IMR-90 (cell line): ENCODE data around the gene C1orf105. TPM values are rescaled to one million over a fixed set of nuclear protein-coding genes. Genes with fewer than 3 reads are reported as not detected.
"Not testable (repeated sequence)": the region's sequence is repeated elsewhere in the genome, so short reads cannot be mapped to it uniquely, and the experiment has no call there.

ENCODE experiments used
- ATAC-seq: fragments of 200-7000 bp; cut with Tn5 transposase; 2 replicates; pipeline ENCODE4 v1.9.1; 2020; ENCODE audit warnings: low read depth, mild to moderate bottlenecking, moderate library complexity
- BruUV-seq: library from RNA; stranded (reverse); fragments of 400-500 nt; replicated peaks from 2 replicates; lab custom pipeline; 2021; lab: Mats Ljungman, UMichigan
- CTCF ChIA-PET: fragments of 300-600 bp; formaldehyde crosslinking; extraction: SDS; loops from one replicate; lab custom pipeline; 2021; ENCODE audit warnings: antibody characterized with exemption; lab: Yijun Ruan, JAX
- POLR2A ChIA-PET: fragments of 300-600 bp; sonication (Branson Sonifier 250); formaldehyde crosslinking; loops from one replicate; lab custom pipeline; 2022; ENCODE audit warnings: antibody characterized with exemption; ENCODE audit not compliant: unreplicated experiment; lab: Charles Lee
- DNase-seq: peaks from one replicate; pipeline ENCODE4 v3.0.0; 2013
- H2AFZ ChIP-seq: replicated peaks from 2 replicates; pipeline ENCODE3; 2013; ENCODE audit warnings: low read length, mild to moderate bottlenecking; ENCODE audit not compliant: poor library complexity
- H2AK5ac ChIP-seq: 2 replicates; pipeline ENCODE4 v1.6.1; 2013; ENCODE audit warnings: low read depth, low read length, inconsistent platforms
- H2AK9ac ChIP-seq: replicated peaks from 2 replicates; pipeline ENCODE3; 2013; ENCODE audit warnings: mild to moderate bottlenecking, low read depth, low read length, moderate library complexity; ENCODE audit not compliant: poor library complexity
- H2BK120ac ChIP-seq: 2 replicates; pipeline ENCODE4 v1.6.1; 2013; ENCODE audit warnings: low read depth, low read length, inconsistent platforms
- H2BK15ac ChIP-seq: 3 replicates; pipeline ENCODE4 v1.6.1; 2013; ENCODE audit warnings: low read depth, low read length, inconsistent platforms
- H2BK20ac ChIP-seq: 2 replicates; pipeline ENCODE4 v1.6.1; 2013; ENCODE audit warnings: low read depth, mild to moderate bottlenecking, inconsistent platforms, low read length, moderate library complexity
- H2BK5ac ChIP-seq: 2 replicates; pipeline ENCODE4 v1.6.1; 2013; ENCODE audit warnings: mild to moderate bottlenecking, low read depth, low read length, inconsistent platforms; ENCODE audit not compliant: poor library complexity, severe bottlenecking
- H3K14ac ChIP-seq: replicated peaks from 2 replicates; pipeline ENCODE4 v1.6.1; 2013; ENCODE audit warnings: low read depth, low read length, inconsistent platforms
- H3K18ac ChIP-seq: 2 replicates; pipeline ENCODE4 v1.6.1; 2013; ENCODE audit warnings: low read depth, low read length, control low read depth
- H3K23ac ChIP-seq: 2 replicates; pipeline ENCODE4 v1.6.1; 2013; ENCODE audit warnings: low read depth, low read length, inconsistent platforms
- H3K27ac ChIP-seq: 2 replicates; pipeline ENCODE4 v1.5.1; 2013; ENCODE audit warnings: mild to moderate bottlenecking, control low read depth, low read length; ENCODE audit not compliant: insufficient read depth
- H3K27me3 ChIP-seq: 2 replicates; pipeline ENCODE4 v1.6.1; 2013; ENCODE audit warnings: low read length; ENCODE audit not compliant: control insufficient read depth, insufficient read depth
- H3K36me3 ChIP-seq: 2 replicates; pipeline ENCODE4 v1.6.1; 2013; ENCODE audit warnings: low read length, mixed read lengths; ENCODE audit not compliant: control insufficient read depth, insufficient read depth
- H3K4ac ChIP-seq: 2 replicates; pipeline ENCODE4 v1.6.1; 2013; ENCODE audit warnings: low read depth, low read length, inconsistent platforms
- H3K4me1 ChIP-seq: 2 replicates; pipeline ENCODE4 v1.6.1; 2013; ENCODE audit warnings: low read length, mixed read lengths; ENCODE audit not compliant: control insufficient read depth, insufficient read depth
- H3K4me2 ChIP-seq: 2 replicates; pipeline ENCODE4 v1.6.1; 2013; ENCODE audit warnings: low read depth, mild to moderate bottlenecking, control low read depth, low read length, moderate library complexity
- H3K4me3 ChIP-seq: 2 replicates; pipeline ENCODE4 v1.5.1; 2013; ENCODE audit warnings: low read depth, mild to moderate bottlenecking, control low read depth, low read length, moderate library complexity; ENCODE audit not compliant: insufficient read depth
- H3K56ac ChIP-seq: 2 replicates; pipeline ENCODE4 v1.6.1; 2013; ENCODE audit warnings: low read length, inconsistent platforms; ENCODE audit not compliant: insufficient read depth; ENCODE audit errors: extremely low read depth
- H3K79me1 ChIP-seq, 2 experiments: 2 replicates each; pipeline ENCODE4 v1.6.1; 2013; ENCODE audit warnings: low read length in 2 of 2, inconsistent platforms in 1 of 2, low read depth in 1 of 2
- H3K9ac ChIP-seq: 2 replicates; pipeline ENCODE4 v1.6.1; 2013; ENCODE audit warnings: low read depth, low read length, control low read depth
- H3K9me1 ChIP-seq: 2 replicates; pipeline ENCODE4 v1.6.1; 2013; ENCODE audit warnings: low read length, inconsistent platforms; ENCODE audit not compliant: insufficient read depth
- H3K9me3 ChIP-seq: 2 replicates; pipeline ENCODE4 v1.6.1; 2013; ENCODE audit warnings: low read length; ENCODE audit not compliant: control insufficient read depth, insufficient read depth
- H4K20me1 ChIP-seq: 2 replicates; pipeline ENCODE4 v1.6.1; 2013; ENCODE audit warnings: low read length, inconsistent platforms; ENCODE audit not compliant: insufficient read depth
- H4K5ac ChIP-seq: 2 replicates; pipeline ENCODE4 v1.6.1; 2013; ENCODE audit warnings: mild to moderate bottlenecking, low read depth, low read length, control low read depth
- H4K8ac ChIP-seq, 2 experiments: 2 replicates each; pipeline ENCODE4 v1.6.1; 2013; ENCODE audit warnings: low read depth in 2 of 2, low read length in 2 of 2, control low read depth in 1 of 2, inconsistent platforms in 1 of 2
- H4K91ac ChIP-seq: 2 replicates; pipeline ENCODE4 v1.6.1; 2013; ENCODE audit warnings: low read depth, low read length, inconsistent platforms; ENCODE audit not compliant: insufficient read depth
- BHLHE40 ChIP-seq: fragments of 150-350 bp; IDR thresholded peaks from 2 replicates; pipeline ENCODE4 v1.6.1; 2016; ENCODE audit warnings: mild to moderate bottlenecking, low read depth, low read length
- MXI1 ChIP-seq: IDR thresholded peaks from 2 replicates; pipeline ENCODE4 v1.6.1; 2012; ENCODE audit warnings: low read depth, mild to moderate bottlenecking, low read length, moderate library complexity, borderline replicate concordance
- NFE2L2 ChIP-seq: fragments of 150-350 bp; IDR thresholded peaks from 2 replicates; pipeline ENCODE4 v1.6.1; 2016; ENCODE audit warnings: low read depth, mild to moderate bottlenecking, low read length
- RAD21 ChIP-seq: IDR thresholded peaks from 2 replicates; pipeline ENCODE4 v1.6.1; 2012; ENCODE audit warnings: low read length, improper control_type of control experiment
- RCOR1 ChIP-seq: IDR thresholded peaks from 2 replicates; pipeline ENCODE4 v1.6.1; 2012; ENCODE audit warnings: mild to moderate bottlenecking, low read length, improper control_type of control experiment; ENCODE audit not compliant: insufficient replicate concordance
- RFX5 ChIP-seq: IDR thresholded peaks from 2 replicates; pipeline ENCODE4 v1.8.0; 2012; ENCODE audit warnings: low read depth, mild to moderate bottlenecking, low read length, moderate library complexity
- WGBS, 2 experiments: methylation state at CpG; one replicate each; pipeline versions ENCODE4 v1.1.5 to v1.1.7; 2013; ENCODE audit warnings: missing lambda C conversion rate in 2 of 2; ENCODE audit not compliant: insufficient read length in 1 of 2; ENCODE audit errors: extremely low coverage in 2 of 2; 5-methylcytosine and 5-hydroxymethylcytosine counted together
- dilution Hi-C: fragments of 300-500 bp; cut with HindIII; formaldehyde crosslinking; loops from one replicate; pipeline ENCODE4 v1.14.3; 2018; ENCODE audit warnings: low sequenced_read_pairs; ENCODE audit not compliant: unreplicated experiment
- in situ Hi-C: fragments of 300-500 bp; cut with MboI; formaldehyde crosslinking; loops from 3 replicates; pipeline ENCODE4 v1.14.3; 2019; ENCODE audit warnings: low sequenced_read_pairs, inconsistent platforms, mixed read lengths
- intact Hi-C: fragments of 100-400 bp; cut with micrococcal nuclease; formaldehyde crosslinking; loops from 2 replicates; pipeline ENCODE4 v1.10.0; 2022
- polyA plus RNA-seq, 3 experiments: library from polyadenylated mRNA; depleted of rRNA; stranded (reverse); fragments of >200 nt; gene quantifications; 2 replicates each; pipeline ENCODE4 v1.2.3, GENCODE V29; 2012; ENCODE audit warnings: low replicate concordance in 1 of 3
- total RNA-seq: library from RNA; depleted of rRNA; stranded (reverse); fragments of >200 nt; gene quantifications from 2 replicates; pipeline ENCODE4 v1.2.3, GENCODE V29; 2012
- TF ChIP-seq, protein P1 (sequence below): fragments of 150-350 bp; IDR thresholded peaks from 2 replicates; pipeline ENCODE4 v1.6.1; 2016; ENCODE audit warnings: low read depth, mild to moderate bottlenecking, low read length, moderate library complexity, borderline replicate concordance

The C1orf105 gene
- total and polyA plus RNA-seq, 2 of the 4 experiments (the other 2 are of a cell fraction): not detected

DNA sequence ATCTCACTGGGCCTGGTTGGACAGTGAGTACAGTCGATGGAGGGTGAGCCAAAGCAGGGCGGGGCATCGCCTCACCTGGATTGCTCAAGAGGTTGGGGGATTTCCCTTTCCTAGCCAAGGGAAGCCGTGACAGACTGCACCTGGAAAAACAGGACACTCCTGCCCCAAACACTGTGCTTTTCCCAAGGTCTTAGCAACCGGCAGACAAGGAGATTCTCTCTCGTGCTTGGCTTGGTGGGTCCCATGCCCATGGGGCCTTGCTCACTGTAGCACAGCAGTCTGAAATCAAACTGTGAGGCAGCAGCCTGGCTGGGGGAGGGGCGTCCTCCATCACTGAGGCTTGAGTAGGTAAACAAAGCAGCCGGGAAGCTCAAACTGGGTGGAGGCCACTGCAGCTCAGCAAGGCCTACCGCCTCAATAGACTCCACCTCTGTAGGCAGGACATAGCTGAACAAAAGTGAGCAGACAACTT is 11.3 kb downstream of the C1orf105 start:
- dilution Hi-C loops: no loop called here

DNA sequence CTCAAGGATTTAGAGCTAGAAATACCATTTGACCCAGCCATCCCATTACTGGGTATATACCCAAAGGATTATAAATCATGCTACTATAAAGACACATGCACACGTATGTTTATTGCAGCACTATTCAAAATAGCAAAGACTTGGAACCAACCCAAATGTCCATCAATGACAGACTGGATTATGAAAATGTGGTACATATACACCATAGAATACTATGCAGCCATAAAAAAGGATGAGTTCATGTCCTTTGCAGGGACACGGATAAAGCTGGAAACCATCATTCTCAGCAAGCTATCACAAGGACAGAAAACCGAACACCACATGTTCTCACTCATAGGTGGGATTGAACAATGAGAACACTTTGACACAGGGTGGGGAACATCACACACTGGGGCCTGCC is 16.7 kb downstream of the C1orf105 start:
- H3K18ac ChIP-seq, H3K27ac ChIP-seq, H3K4ac ChIP-seq, H3K14ac ChIP-seq, H3K9ac ChIP-seq, dilution Hi-C loops, H3K4me1 ChIP-seq, H3K4me2 ChIP-seq, H4K8ac ChIP-seq, DNase-seq, BruUV-seq, H4K91ac ChIP-seq, H2BK15ac ChIP-seq, H2BK20ac ChIP-seq, H4K5ac ChIP-seq, H2BK120ac ChIP-seq, intact Hi-C loops, H3K4me3 ChIP-seq, H2BK5ac ChIP-seq, H3K27me3 ChIP-seq, H3K36me3 ChIP-seq, H3K9me3 ChIP-seq, ATAC-seq, H3K23ac ChIP-seq, in situ Hi-C loops, H2AK9ac ChIP-seq, H4K20me1 ChIP-seq, H3K9me1 ChIP-seq, H3K56ac ChIP-seq, H2AK5ac ChIP-seq, H2AFZ ChIP-seq, POLR2A ChIA-PET: not testable (repeated sequence)
- H3K79me1 ChIP-seq: peaks cover 23 to 28% of the 10 kb centered on the region in 2 experiments
- CTCF ChIA-PET: interaction anchor here (1.3 kb wide), 1 partner anchor 636 kb away, joined by 3 read pairs; no protein-coding TSS in a partner anchor
- no CpG with 5 or more reads among the region's 3 CpGs for WGBS, 2 experiments

More for the DNA sequence above, 11.3 kb downstream of the C1orf105 start:
- Histone ChIP-seq H3K4ac (no peak overlapping the region), H3K18ac (no peak overlapping the region), H2AFZ (no peak overlapping the region), H3K4me2 (no peak overlapping the region), H3K27me3 (no peaks in the 10 kb centered on the region), H3K4me3 (no peak overlapping the region), H3K14ac (no peak overlapping the region), H3K9ac (no peak overlapping the region), H2BK5ac (no peak overlapping the region), H2BK20ac (no peak overlapping the region), H3K56ac (no peak overlapping the region), H4K8ac (no peak overlapping the region), H3K79me1 (peaks cover 0 to 14% of the 10 kb centered on the region in 2 experiments; a peak in 3 of 4 replicates), H4K20me1 (peaks cover 4% of the 10 kb centered on the region; the same call in 1 of the 2 replicates), H2BK120ac (no peak overlapping the region), H3K9me3 (no peaks in the 10 kb centered on the region), H4K5ac (no peak overlapping the region), H3K4me1 (no peaks in the 10 kb centered on the region), H3K23ac (no peak overlapping the region), H2BK15ac (no peak overlapping the region), H3K9me1 (no peaks in the 10 kb centered on the region), H2AK9ac (no peak overlapping the region), H2AK5ac (no peak overlapping the region), H4K91ac (no peak overlapping the region), H3K27ac (no peak overlapping the region), H3K36me3 (no peaks in the 10 kb centered on the region)
- intact Hi-C loops: no loop called here
- CTCF ChIA-PET: no interaction called here
- DNase-seq (no peak), ATAC-seq (no peak)
- 58% methylated on average over 5 of the region's 9 CpGs; no CpG with 5 or more reads in 1 of the 2 experiments for WGBS, 2 experiments
- POLR2A ChIA-PET: interaction anchor here (0.6 kb wide), 1 partner anchor 688 kb away, joined by 7 read pairs; no protein-coding TSS in a partner anchor
- TF ChIP-seq, protein P1, sequence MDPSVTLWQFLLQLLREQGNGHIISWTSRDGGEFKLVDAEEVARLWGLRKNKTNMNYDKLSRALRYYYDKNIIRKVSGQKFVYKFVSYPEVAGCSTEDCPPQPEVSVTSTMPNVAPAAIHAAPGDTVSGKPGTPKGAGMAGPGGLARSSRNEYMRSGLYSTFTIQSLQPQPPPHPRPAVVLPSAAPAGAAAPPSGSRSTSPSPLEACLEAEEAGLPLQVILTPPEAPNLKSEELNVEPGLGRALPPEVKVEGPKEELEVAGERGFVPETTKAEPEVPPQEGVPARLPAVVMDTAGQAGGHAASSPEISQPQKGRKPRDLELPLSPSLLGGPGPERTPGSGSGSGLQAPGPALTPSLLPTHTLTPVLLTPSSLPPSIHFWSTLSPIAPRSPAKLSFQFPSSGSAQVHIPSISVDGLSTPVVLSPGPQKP: no peak
- TF ChIP-seq NFE2L2: no peak
- TF ChIP-seq RCOR1: no peak
- TF ChIP-seq RFX5: no peak
- TF ChIP-seq RAD21: no peak
- TF ChIP-seq BHLHE40: no peak
- TF ChIP-seq MXI1: no peak
- BruUV-seq: no TSS peak
- in situ Hi-C loops: no loop called here
